Adipocyte (in vitro differentiated cells): ENCODE measurements around the gene KCNIP1.

Experiments used
- DNase-seq: peaks from one replicate; pipeline ENCODE4 v3.0.0-alpha.2; 2015; ENCODE audit warnings: low read depth
- H3K27me3 ChIP-seq: replicated peaks from 2 replicates; pipeline ENCODE4 v1.7.0; 2013; ENCODE audit warnings: mild to moderate bottlenecking, low read length, moderate library complexity; ENCODE audit not compliant: control insufficient read depth, insufficient read depth
- H3K36me3 ChIP-seq: 2 replicates; pipeline ENCODE4 v1.7.0; 2013; ENCODE audit warnings: low read length, mild to moderate bottlenecking, moderate library complexity; ENCODE audit not compliant: control insufficient read depth, insufficient read depth, severe bottlenecking
- H3K4me1 ChIP-seq: 2 replicates; pipeline ENCODE4 v1.7.0; 2013; ENCODE audit warnings: mild to moderate bottlenecking, low read length, moderate library complexity; ENCODE audit not compliant: control insufficient read depth, insufficient read depth
- H3K4me3 ChIP-seq: 2 replicates; pipeline ENCODE4 v1.7.0; 2013; ENCODE audit warnings: mild to moderate bottlenecking, low read length, moderate library complexity
- H3K9ac ChIP-seq: 2 replicates; pipeline ENCODE4 v1.7.0; 2013; ENCODE audit warnings: mild to moderate bottlenecking, low read length, moderate library complexity
- H3K9me3 ChIP-seq: 2 replicates; pipeline ENCODE4 v1.7.0; 2013; ENCODE audit warnings: mild to moderate bottlenecking, low read length, moderate library complexity; ENCODE audit not compliant: control insufficient read depth

Gene KCNIP1

GRCh38 chr5:170606941-170607340 is 103.1 kb downstream of the KCNIP1 start:
- no peak overlapping the region for H3K9ac ChIP-seq
- peaks cover 33% of the 10 kb centered on the region for H3K27me3 ChIP-seq
- no peaks in the 10 kb centered on the region for H3K4me1 ChIP-seq
- H3K36me3 ChIP-seq = no peaks in the 10 kb centered on the region
- H3K4me3 ChIP-seq = no peak overlapping the region
- no peaks in the 10 kb centered on the region for H3K9me3 ChIP-seq
- no peak for DNase-seq

- H3K4me3 ChIP-seq = no peak overlapping the region
- no peak overlapping the region for H3K9ac ChIP-seq
- H3K4me1 ChIP-seq = no peaks in the 10 kb centered on the region
- DNase-seq = peak; percentile 18
- H3K36me3 ChIP-seq = no peaks in the 10 kb centered on the region
- no peaks in the 10 kb centered on the region for H3K9me3 ChIP-seq
- H3K27me3 ChIP-seq = peaks cover 26% of the 10 kb centered on the region
Measured at GRCh38 chr5:170611449-170612090, 107.8 kb downstream of the KCNIP1 start.

GRCh38 chr5:170612256-170612678 is 108.4 kb downstream of the KCNIP1 start:
- Histone ChIP-seq H3K9ac (no peak overlapping the region), H3K4me1 (no peaks in the 10 kb centered on the region), H3K27me3 (peaks cover 31% of the 10 kb centered on the region), H3K4me3 (no peak overlapping the region), H3K36me3 (no peaks in the 10 kb centered on the region), H3K9me3 (no peaks in the 10 kb centered on the region)
- DNase-seq = no peak

- Histone ChIP-seq H3K4me1 (no peaks in the 10 kb centered on the region), H3K4me3 (no peak overlapping the region), H3K27me3 (peaks cover 37% of the 10 kb centered on the region), H3K9me3 (no peaks in the 10 kb centered on the region), H3K9ac (no peak overlapping the region), H3K36me3 (no peaks in the 10 kb centered on the region)
- DNase-seq = no peak
Measured at GRCh38 chr5:170614065-170614490, 110.3 kb downstream of the KCNIP1 start.

- Histone ChIP-seq H3K9ac (no peak overlapping the region), H3K27me3 (peaks cover 37% of the 10 kb centered on the region), H3K4me3 (no peak overlapping the region), H3K36me3 (no peaks in the 10 kb centered on the region), H3K4me1 (no peaks in the 10 kb centered on the region), H3K9me3 (no peaks in the 10 kb centered on the region)
- no peak for DNase-seq
Measured at GRCh38 chr5:170614720-170615119, 110.9 kb downstream of the KCNIP1 start.

DNA sequence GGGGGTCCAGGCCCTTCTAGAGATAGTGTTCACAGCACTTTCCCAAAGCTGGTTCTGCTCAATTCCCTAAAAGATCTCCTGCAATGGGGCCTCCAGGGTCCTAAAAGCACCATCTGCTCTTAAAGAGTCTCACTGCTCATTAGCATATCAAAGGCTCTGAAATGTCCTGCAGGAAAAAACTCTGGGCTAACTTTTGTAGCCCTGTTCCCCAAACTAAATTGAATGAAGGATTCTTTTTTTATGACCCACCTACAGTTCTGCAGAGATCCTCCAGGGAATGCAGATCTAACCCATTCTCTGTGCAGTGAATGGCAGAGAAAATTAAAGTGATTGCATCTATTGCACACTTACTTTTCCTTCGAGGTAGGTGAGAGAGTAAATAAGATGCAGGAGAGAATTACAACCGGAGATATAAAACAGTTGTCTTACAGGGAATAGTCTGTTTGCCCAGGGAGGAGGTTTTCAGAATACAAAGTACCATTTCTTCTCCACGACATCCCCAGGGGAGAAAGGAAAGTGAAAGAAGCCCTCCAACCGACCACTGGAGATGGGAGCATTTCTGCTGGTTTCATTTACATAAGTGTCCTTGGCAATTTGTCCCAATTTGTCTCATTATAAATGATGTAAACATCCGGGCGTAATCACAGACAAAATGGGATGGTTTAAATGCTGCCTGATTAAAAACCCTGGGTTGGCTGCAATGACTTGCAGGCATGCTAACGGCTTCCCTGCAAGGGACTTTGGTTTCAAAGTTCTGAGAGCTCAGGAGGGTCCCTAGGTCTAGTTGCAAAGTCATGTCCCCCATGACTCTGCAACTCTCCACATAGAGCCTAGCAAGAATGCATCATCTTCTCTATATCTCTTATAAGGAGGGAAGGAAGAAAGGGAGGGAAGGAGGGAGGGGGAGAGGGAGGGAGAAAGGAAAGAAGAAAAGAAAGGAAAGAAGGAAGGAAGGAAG is 114.0 kb downstream of the KCNIP1 start:
- Histone ChIP-seq H3K9ac (no peak overlapping the region), H3K4me3 (no peak overlapping the region), H3K4me1 (no peaks in the 10 kb centered on the region), H3K27me3 (peaks cover 34% of the 10 kb centered on the region), H3K36me3 (no peaks in the 10 kb centered on the region), H3K9me3 (no peaks in the 10 kb centered on the region)
- no peak for DNase-seq

DNA sequence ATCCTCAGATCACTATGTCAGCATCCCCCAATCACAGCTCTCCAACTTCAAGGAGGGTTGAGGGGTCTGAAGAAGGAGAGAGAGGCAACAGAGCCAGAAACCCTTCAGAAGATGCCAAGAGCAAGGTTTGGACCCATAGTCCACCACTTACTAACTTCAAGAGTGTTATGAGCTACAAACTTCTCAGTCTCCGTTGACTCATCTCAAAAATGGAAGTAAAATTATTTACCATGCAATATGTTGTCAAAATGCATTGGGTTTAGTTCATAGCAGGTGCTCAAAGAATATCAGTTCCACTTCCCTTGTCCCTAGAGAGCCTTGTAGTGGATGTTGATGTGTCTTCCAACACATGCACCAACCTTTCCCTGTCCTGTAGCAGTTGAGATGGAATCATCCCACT is 116.0 kb downstream of the KCNIP1 start:
- H3K9ac ChIP-seq = no peak overlapping the region
- H3K4me1 ChIP-seq = no peaks in the 10 kb centered on the region
- H3K9me3 ChIP-seq = no peaks in the 10 kb centered on the region
- H3K27me3 ChIP-seq = peaks cover 42% of the 10 kb centered on the region
- H3K4me3 ChIP-seq = no peak overlapping the region
- DNase-seq = no peak
- H3K36me3 ChIP-seq = no peaks in the 10 kb centered on the region

DNA sequence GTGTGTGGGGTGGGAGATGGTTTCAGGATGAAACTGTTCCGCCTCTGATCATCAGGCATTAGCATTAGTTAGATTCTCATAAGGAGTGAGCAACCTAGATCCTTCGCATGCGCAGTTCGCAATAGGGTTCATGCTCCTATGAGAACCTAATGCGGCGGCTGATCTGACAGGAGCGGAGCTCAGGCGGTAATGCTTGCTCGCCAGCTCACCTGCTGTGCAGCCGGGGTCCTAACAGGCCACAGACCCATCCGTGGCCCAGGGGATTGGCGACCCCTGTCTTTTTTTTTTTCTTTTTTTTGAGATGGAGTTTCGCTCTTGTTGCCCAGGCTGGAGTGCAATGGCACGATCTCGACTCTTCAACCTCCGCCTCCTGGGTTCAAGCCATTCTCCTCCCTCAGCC is 119.1 kb downstream of the KCNIP1 start:
- no peak overlapping the region for H3K4me3 ChIP-seq
- DNase-seq = no peak
- no peaks in the 10 kb centered on the region for H3K4me1 ChIP-seq
- peaks cover 47% of the 10 kb centered on the region for H3K27me3 ChIP-seq
- no peak overlapping the region for H3K9ac ChIP-seq
- H3K36me3 ChIP-seq = no peaks in the 10 kb centered on the region
- no peaks in the 10 kb centered on the region for H3K9me3 ChIP-seq

DNA sequence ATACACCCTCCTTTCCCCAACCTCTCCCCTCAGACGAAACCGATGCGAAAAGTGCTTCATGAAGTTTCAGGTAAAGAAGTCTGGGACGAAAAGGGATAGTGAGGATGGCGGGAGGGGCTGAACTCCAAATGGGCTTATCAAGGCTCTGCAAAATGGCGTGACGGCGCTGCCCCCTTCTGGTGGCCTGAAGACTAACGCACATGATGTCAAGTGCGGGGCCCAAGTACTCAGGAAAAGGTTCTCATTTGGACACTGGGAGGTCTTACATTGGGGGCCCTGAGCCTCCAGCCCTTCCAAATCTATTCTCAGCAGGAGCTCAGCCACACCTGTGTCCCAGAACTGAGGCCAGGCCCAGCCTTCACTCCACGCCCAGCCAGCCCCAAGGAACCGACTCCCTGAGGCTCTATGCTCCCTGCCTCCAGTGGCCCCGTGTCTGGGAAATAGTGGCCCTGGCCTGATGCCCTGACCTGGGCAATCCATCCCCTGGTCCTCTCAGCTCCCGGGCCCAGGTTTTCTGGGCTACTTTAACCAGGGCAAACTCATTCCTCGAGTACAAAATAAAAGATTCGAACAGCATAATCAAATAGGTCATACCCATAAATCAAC is 119.9 kb downstream of the KCNIP1 start:
- Histone ChIP-seq H3K4me1 (no peaks in the 10 kb centered on the region), H3K9ac (no peak overlapping the region), H3K36me3 (no peaks in the 10 kb centered on the region), H3K9me3 (no peaks in the 10 kb centered on the region), H3K27me3 (peaks cover 44% of the 10 kb centered on the region), H3K4me3 (no peak overlapping the region)
- peak; percentile 37 for DNase-seq

DNA sequence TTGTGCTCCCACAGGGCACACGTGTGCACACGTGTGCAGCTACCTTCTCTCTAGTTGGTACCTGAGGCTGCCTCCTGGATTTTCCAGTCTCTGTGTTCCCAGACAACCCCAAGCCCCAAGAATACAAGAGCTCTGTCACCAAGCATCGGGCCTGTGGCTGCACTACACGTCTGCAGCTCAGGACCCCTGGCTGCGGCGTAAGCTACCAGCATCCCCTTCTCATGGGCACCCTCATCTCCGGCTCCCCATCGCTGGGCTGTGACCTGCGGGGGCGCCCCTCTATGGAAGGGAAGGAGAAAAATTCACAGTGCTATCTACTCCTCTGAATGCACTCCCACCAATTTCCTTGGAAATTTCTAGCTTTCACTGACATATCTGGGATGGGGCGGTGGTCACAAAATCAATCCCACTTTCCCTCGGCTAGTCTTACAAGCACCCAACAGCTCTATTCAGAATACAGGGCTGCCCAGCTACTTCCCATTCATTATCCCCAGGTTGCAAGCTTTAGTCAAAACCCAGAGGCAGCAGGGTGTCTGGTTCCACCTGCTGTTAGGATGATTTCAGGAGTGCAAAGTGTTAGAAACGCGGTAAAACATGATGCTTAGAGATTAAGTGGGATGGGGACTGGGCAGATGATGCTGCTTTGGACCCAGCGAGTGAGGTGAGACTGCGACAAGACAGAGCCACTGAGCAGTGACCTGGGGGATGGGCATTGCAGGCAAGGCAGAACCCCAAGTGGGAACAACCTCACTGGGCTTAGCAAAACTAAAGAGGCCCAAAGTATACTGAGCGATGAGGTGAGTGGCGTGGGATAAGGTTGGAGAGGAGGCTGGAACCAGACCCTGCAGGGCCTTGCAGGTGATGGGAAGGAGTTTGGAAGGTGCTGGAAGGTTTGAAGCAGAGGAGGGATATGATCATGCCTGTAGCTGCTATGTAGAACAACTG is 121.7 kb downstream of the KCNIP1 start:
- Histone ChIP-seq H3K9ac (no peak overlapping the region), H3K36me3 (no peaks in the 10 kb centered on the region), H3K27me3 (peaks cover 54% of the 10 kb centered on the region), H3K4me3 (no peak overlapping the region), H3K4me1 (no peaks in the 10 kb centered on the region), H3K9me3 (no peaks in the 10 kb centered on the region)
- no peak for DNase-seq
